NT2/D1 (cell line): ENCODE results near the gene ARSH.

Experiments
- DNase-seq: peaks from one replicate; pipeline ENCODE4 v3.0.0-alpha.2; 2011; ENCODE audit warnings: low read depth, low spot score
- H3K27me3 ChIP-seq: 2 replicates; pipeline ENCODE4 v1.6.0; 2011; ENCODE audit warnings: mild to moderate bottlenecking; ENCODE audit not compliant: insufficient read length, insufficient read depth
- H3K36me3 ChIP-seq: 2 replicates; pipeline ENCODE4 v1.6.1; 2011; ENCODE audit warnings: mild to moderate bottlenecking, low read length, mixed read lengths; ENCODE audit not compliant: insufficient read depth, insufficient read length
- H3K4me1 ChIP-seq: 2 replicates; pipeline ENCODE4 v1.5.1; 2011; ENCODE audit not compliant: insufficient read depth, insufficient read length
- H3K4me3 ChIP-seq: 2 replicates; pipeline ENCODE4 v1.5.1; 2011; ENCODE audit warnings: low read depth; ENCODE audit not compliant: insufficient read length
- H3K9ac ChIP-seq: 2 replicates; pipeline ENCODE4 v1.6.0; 2011; ENCODE audit warnings: low read depth; ENCODE audit not compliant: insufficient read length
- H3K9me3 ChIP-seq: 2 replicates; pipeline ENCODE4 v1.5.1; 2011; ENCODE audit warnings: mild to moderate bottlenecking, low read length; ENCODE audit not compliant: insufficient read depth
- SUZ12 ChIP-seq: IDR thresholded peaks from 2 replicates; pipeline ENCODE4 v1.6.1; 2011; ENCODE audit not compliant: insufficient read length, insufficient read depth; ENCODE audit errors: extremely low read depth
- YY1 ChIP-seq: IDR thresholded peaks from 2 replicates; pipeline ENCODE4 v1.6.1; 2011; ENCODE audit not compliant: insufficient read length, insufficient read depth
- ZNF274 ChIP-seq: IDR thresholded peaks from 2 replicates; pipeline ENCODE4 v1.6.1; 2011; ENCODE audit warnings: mild to moderate bottlenecking, low read depth, low read length

The ARSH gene

GRCh38 chrX:2989565-2989964 lies 16.8 kb upstream of the ARSH start:
- DNase-seq: no peak
- TF ChIP-seq SUZ12 (no peak), YY1 (no peak), ZNF274 (no peak)
- H3K4me3 ChIP-seq: no peak overlapping the region
- H3K9ac ChIP-seq: no peak overlapping the region
- no peaks in the 10 kb centered on the region for H3K9me3 ChIP-seq
- H3K27me3 ChIP-seq: no peaks in the 10 kb centered on the region
- no peaks in the 10 kb centered on the region for H3K4me1 ChIP-seq
- H3K36me3 ChIP-seq: no peaks in the 10 kb centered on the region

- H3K36me3 ChIP-seq: no peaks in the 10 kb centered on the region
- no peak overlapping the region for H3K9ac ChIP-seq
- peaks cover 10% of the 10 kb centered on the region for H3K9me3 ChIP-seq
- H3K27me3 ChIP-seq: no peaks in the 10 kb centered on the region
- TF ChIP-seq SUZ12 (no peak), ZNF274 (no peak), YY1 (no peak)
- peaks cover 2% of the 10 kb centered on the region for H3K4me1 ChIP-seq
- no peak for DNase-seq
- H3K4me3 ChIP-seq: no peak overlapping the region
Observed at GRCh38 chrX:3010532-3010931, 4.2 kb downstream of the ARSH start.

DNA sequence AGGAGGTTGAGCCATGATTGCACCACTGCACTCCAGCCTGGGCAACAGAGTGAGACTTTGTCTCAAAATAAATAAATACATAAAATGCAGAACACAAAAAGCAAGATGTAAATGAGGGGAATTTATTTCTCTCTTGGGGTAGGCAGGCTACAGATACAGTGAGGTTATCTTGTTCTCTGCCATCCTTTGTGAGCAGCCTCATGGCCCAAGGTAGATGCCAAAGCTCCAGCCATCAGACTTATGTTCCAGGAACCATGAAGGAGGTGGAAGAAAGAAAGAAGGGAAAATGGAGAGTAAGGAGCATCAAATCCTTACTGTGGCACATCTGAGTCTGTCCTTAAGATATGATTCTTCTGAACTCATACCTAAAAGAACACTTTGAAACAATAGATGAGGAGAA lies 11.1 kb downstream of the ARSH start:
- no peak for DNase-seq
- Histone ChIP-seq H3K4me3 (no peak overlapping the region), H3K9me3 (no peaks in the 10 kb centered on the region), H3K27me3 (no peaks in the 10 kb centered on the region), H3K4me1 (no peaks in the 10 kb centered on the region), H3K36me3 (no peaks in the 10 kb centered on the region), H3K9ac (no peak overlapping the region)
- TF ChIP-seq ZNF274 (no peak), YY1 (no peak), SUZ12 (no peak)

DNA sequence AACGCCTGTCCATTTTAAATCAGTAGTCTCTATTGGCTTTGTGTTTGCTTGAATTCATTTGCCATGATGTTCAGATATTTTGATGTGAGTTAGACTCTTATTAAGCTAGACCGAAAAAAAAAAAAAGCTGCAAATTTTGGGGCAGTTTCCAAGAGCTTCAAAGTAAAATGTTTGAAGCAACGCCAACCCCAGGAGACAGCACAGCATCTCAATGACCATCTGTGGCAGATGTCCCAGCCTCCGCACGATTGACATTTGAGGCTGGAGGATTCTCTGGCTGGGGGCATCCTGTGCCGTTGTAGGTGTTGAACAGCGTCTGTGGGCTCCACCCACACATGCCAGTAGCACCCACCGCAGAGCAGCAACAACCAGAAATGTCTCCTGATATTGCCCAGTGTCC lies 17.8 kb downstream of the ARSH start:
- no peak overlapping the region for H3K4me3 ChIP-seq
- no peak for DNase-seq
- H3K9me3 ChIP-seq: no peaks in the 10 kb centered on the region
- no peak for TF ChIP-seq YY1
- no peaks in the 10 kb centered on the region for H3K27me3 ChIP-seq
- no peaks in the 10 kb centered on the region for H3K4me1 ChIP-seq
- H3K36me3 ChIP-seq: no peaks in the 10 kb centered on the region
- no peak overlapping the region for H3K9ac ChIP-seq

- H3K9me3 ChIP-seq: no peaks in the 10 kb centered on the region
- DNase-seq: no peak
- no peaks in the 10 kb centered on the region for H3K27me3 ChIP-seq
- H3K4me1 ChIP-seq: no peaks in the 10 kb centered on the region
- H3K36me3 ChIP-seq: no peaks in the 10 kb centered on the region
- H3K4me3 ChIP-seq: no peak overlapping the region
- no peak overlapping the region for H3K9ac ChIP-seq
- no peak for TF ChIP-seq SUZ12
- TF ChIP-seq ZNF274: no peak
- no peak for TF ChIP-seq YY1
Observed at GRCh38 chrX:3026074-3026815, 19.9 kb downstream of the ARSH start.

- no peak overlapping the region for H3K9ac ChIP-seq
- H3K4me3 ChIP-seq: no peak overlapping the region
- TF ChIP-seq SUZ12: no peak
- no peak for TF ChIP-seq ZNF274
- no peak for TF ChIP-seq YY1
- no peaks in the 10 kb centered on the region for H3K4me1 ChIP-seq
- DNase-seq: no peak
- H3K27me3 ChIP-seq: no peaks in the 10 kb centered on the region
- peaks cover 5% of the 10 kb centered on the region; the same call in 1 of the 2 replicates for H3K9me3 ChIP-seq
- H3K36me3 ChIP-seq: no peaks in the 10 kb centered on the region
Observed at GRCh38 chrX:3029129-3029528, 22.8 kb downstream of the ARSH start.

DNA sequence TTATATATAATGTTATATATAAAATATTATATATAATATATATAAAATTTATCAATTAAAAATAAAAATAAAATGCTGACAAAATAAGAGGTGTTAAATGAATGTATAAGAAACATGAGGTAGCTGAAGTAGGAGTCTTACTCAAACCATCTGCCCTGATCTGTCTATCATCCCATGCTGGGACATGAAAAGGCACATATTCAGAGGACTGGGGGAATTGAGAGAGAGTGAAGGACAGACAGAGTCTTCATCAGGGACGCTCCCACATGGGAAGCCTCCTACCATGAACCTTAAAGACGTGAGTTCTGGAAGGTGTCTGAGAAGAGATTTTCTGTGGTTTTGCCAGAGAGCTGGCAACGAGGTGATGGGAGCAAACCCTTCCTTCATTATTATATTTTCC lies 30.9 kb downstream of the ARSH start:
- Histone ChIP-seq H3K27me3 (no peaks in the 10 kb centered on the region), H3K36me3 (no peaks in the 10 kb centered on the region), H3K4me3 (no peak overlapping the region), H3K9ac (no peak overlapping the region), H3K4me1 (no peaks in the 10 kb centered on the region), H3K9me3 (peaks cover 8% of the 10 kb centered on the region)
- no peak for DNase-seq
- TF ChIP-seq ZNF274 (no peak), SUZ12 (no peak), YY1 (no peak)
